ENCODE results near the gene MACROD2. TPM values are rescaled to one million over a fixed set of nuclear protein-coding genes. Genes with fewer than 3 reads are reported as not detected.

Gene MACROD2
- total RNA-seq, 1 donor, result 1.3 TPM

DNA sequence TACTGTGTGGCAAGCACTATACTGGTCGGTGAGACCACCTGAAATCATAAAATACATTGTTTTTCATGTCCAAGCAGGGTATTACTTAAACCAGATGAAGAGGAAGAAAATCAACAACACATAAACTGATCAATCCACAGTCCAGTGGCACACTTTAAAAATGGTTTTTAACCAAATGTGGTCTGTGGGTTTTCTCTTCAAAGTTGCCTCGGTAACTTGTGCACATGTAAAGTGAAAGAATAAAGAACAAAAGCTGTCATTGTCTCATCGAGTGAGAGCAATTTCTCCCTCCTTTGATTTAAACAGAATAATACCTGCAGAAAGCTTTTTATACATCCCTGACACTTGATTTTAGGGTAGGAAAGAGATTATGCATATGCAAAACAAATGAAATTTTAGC is 338.4 kb downstream of the MACROD2 start:
- H3K4me3 ChIP-seq (ENCODE audit: low read depth, low read length), result no peak overlapping the region
- TF ChIP-seq, protein P1, sequence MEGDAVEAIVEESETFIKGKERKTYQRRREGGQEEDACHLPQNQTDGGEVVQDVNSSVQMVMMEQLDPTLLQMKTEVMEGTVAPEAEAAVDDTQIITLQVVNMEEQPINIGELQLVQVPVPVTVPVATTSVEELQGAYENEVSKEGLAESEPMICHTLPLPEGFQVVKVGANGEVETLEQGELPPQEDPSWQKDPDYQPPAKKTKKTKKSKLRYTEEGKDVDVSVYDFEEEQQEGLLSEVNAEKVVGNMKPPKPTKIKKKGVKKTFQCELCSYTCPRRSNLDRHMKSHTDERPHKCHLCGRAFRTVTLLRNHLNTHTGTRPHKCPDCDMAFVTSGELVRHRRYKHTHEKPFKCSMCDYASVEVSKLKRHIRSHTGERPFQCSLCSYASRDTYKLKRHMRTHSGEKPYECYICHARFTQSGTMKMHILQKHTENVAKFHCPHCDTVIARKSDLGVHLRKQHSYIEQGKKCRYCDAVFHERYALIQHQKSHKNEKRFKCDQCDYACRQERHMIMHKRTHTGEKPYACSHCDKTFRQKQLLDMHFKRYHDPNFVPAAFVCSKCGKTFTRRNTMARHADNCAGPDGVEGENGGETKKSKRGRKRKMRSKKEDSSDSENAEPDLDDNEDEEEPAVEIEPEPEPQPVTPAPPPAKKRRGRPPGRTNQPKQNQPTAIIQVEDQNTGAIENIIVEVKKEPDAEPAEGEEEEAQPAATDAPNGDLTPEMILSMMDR (IDR thresholded peaks at IDR 0.05; ENCODE audit: insufficient read depth, low read length), result no peak
- no peak for DNase-seq (ENCODE audit: low read depth)

DNA sequence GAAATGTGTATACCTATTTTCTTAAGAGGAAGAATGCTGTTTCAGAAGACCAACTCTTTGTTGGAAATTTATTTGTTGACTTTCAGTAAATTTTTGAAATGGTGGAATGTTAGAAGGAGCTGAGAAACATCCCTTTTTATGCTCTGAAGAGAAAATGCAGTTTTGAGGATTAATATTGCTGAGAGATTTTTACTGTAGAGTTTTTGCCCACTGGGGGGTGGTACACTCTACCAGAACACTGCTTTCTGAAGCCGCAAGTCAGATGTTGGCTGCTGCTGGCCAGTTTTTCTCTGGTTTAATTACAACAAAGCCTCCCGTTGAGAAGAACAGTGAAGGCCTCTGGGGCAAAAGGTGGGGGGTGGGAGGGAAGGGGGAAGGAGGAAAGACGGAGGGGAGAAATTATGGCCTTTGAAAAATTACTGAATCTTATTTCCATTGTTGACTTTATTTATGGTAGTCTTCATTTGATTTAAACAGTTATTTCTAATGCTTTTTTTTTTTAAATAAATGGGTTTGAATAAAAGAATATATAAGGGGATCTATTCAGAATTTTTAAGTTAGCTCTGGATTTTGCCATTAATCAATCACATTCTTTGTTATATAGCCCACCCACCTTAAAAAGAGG is 339.1 kb downstream of the MACROD2 start:
- H3K4me3 ChIP-seq (ENCODE audit: low read depth, low read length), result peak overlapping the region; percentile 26
- peak; percentile 71 for DNase-seq (ENCODE audit: low read depth)
- TF ChIP-seq, protein P1 (IDR thresholded peaks at IDR 0.05; ENCODE audit: insufficient read depth, low read length), result peak; percentile 61

DNA sequence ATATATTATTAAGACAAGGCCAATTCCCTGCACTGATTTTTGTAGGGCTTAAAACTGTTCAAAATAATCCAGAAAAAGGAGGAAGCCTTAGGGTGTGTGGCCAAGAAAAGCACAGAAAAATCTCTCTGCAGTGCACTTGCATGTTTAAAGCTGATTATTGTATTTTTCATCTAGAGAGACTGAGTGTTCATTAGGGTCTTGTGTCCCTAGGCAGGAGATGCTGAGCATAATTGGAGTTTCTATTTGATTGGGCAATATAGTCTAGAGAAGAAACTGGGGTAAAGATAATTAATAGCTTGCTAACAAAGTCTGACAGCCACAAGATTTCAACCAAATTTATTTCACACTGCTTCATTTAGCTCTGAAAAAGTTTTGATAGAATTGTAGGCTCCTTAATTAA is 339.7 kb downstream of the MACROD2 start:
- TF ChIP-seq, protein P1 (IDR thresholded peaks at IDR 0.05; ENCODE audit: insufficient read depth, low read length), result no peak
- DNase-seq (ENCODE audit: low read depth), result no peak
- H3K4me3 ChIP-seq (ENCODE audit: low read depth, low read length), result peak overlapping the region; percentile 26

DNA sequence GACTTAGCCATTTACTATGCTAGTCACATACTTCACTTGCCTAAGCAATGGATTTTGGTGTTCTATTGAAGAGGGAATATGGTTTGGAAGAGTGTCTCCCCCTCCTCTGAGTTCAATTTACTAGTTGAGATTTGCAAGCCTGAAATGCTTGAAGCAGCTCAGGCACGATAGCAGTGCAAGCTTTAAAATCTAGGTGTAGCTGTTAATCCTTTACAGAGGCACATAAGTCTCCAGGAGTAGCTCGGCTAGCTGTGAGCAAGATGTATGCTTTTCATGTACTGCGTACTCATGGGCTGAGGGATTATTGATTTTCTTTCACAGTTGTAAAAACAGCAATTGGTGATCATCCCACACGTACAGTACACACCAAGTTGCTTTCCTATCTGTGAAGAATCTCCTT is 341.4 kb downstream of the MACROD2 start:
- peak; percentile 33 for DNase-seq (ENCODE audit: low read depth)
- TF ChIP-seq, protein P1 (IDR thresholded peaks at IDR 0.05; ENCODE audit: insufficient read depth, low read length), result no peak

DNA sequence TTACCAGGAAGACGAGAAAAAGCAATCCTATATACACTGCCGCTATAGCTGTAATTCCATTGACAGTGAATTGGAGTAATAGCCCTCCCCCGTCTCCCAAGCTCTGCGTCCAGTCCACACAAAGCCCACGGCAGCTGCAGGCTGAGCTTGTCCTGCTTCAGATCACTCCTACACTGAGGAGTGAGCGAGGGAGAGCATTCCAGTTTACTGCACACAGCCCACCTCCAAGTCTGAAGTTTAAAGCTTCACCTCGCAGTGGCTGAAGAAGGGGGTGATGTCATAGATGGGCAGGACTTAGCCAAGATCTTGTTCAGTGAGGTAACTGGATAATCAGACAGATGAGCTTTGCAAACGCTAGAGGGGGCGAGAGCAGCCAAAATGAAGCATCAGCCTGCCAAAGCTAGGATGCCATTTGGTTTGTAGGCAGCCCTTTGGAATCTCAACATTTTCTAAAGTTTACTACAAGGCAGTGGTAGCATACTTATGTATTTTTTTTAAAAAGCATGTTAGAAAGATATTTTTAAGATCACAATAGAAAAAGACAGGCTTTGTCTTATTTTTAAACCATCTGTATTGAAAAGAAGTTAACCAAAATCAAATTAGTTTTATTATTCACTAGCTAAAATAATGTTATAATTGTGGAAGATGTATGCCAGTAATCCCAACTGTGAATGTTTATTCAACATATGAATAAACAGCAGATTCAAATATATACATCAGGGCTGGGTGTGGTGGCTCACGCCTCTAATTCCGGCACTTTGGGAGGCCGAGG is 342.3 kb downstream of the MACROD2 start, which contains the start of gene FLRT3:
TSS of gene FLRT3 (minus strand) at position 213 of the 772 bp plus-strand sequence. CDS start 10,106 bp downstream, outside the sequence.
- peak; percentile 97 for DNase-seq (ENCODE audit: low read depth)
- TF ChIP-seq, protein P1 (IDR thresholded peaks at IDR 0.05; ENCODE audit: insufficient read depth, low read length), result peak; percentile 79
- H3K4me3 ChIP-seq (ENCODE audit: low read depth, low read length), result peak within 1 kb of the TSS; percentile 75

More for the DNA sequence above, 341.4 kb downstream of the MACROD2 start:
- peak overlapping the region; percentile 75 for H3K4me3 ChIP-seq (ENCODE audit: low read depth, low read length)

DNA sequence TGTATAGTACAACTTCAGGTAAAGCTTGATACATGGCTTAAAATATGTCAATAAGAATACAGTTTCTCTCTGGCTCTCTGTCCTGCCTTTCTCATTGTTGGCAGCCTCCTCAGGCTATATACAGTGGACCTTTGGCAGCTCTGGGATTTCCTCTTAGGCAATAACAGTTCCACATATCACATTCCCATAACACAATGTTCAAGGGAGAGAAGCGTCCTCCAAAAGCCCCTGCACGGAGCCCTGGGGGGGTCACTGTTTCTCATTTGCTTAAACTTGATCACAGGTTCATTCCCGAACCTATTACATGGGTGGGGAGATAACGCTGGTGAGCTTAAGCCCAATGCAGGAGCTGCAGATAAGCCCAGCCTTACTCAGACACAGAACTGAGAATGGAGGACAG is 346.5 kb downstream of the MACROD2 start:
- TF ChIP-seq, protein P1 (IDR thresholded peaks at IDR 0.05; ENCODE audit: insufficient read depth, low read length), result no peak
- DNase-seq (ENCODE audit: low read depth), result peak; percentile 51

More for the DNA sequence above, 346.5 kb downstream of the MACROD2 start:
- no peak overlapping the region for H3K4me3 ChIP-seq (ENCODE audit: low read depth, low read length)
